Muscle of back (tissue), 11 donors: Measurements from ENCODE around the gene FAM107B. TPM values are rescaled to one million over a fixed set of nuclear protein-coding genes. Genes with fewer than 3 reads are reported as not detected.
"Not testable (repeated sequence)": the region's sequence is repeated elsewhere in the genome, so short reads cannot be mapped to it uniquely, and the experiment has no call there.

ENCODE experiments used
- DNase-seq, 3 donors: peaks; one replicate each; pipeline versions ENCODE4 v3.0.0 to v3.0.0-alpha.2; 2013
- polyA plus RNA-seq, 10 donors: library from polyadenylated mRNA; unstranded; fragments of 120-200 nt; gene quantifications; one replicate each; pipeline ENCODE4 v1.2.1, GENCODE V29; 2013; ENCODE audit not compliant: insufficient read length in 10 of 10

Gene FAM107B
- polyA plus RNA-seq, 10 donors: 17.8 to 30.9 (median 23.3) TPM

DNA sequence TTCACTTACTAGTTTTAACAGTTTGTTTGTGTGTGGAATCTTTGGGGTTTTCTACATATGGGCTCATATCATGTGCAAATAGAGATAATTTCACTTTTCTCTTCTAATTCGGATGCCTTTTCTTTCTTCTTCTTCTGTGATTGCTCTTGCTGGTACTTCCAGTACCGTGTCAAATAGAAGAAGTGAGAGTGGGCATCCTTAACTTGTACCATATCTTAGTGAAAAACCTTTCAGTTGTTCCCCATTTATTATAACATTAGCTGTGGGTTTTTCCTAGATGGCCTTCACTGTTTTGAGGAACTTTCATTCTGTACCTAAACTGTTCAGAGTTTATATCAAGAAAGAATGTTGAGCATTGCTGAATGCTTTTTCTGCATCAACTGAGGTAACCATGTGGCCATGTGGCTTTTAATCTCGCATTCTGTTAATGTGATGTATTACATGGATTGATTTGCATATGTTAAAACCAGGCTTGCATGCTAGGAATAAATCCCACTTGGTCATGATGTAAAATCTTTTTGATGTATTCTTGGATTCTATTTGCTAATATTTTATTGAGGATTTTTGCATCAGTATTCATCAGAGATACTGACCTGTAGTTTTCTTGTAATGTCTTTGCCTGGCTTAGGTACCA is 78.7 kb downstream of the FAM107B start:
- DNase-seq: no peak

DNA sequence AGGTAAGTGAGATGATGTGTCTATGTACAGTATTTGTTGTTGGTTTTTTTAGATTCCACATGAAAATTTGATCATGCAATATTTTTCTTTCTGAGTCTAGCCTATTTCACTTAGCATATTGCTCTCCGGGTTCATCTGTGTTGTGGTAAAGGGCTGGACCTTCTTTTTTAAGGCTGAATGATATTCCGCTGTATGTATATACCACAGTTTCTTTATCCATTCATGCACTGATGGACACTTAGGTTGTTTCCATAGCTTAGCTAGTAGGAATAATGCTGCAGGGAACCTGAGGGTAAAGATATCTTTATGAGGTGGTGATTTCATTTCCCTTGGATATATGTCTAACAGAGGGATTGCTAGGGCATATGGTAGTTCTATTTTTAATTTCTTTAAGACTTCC is 80.8 kb downstream of the FAM107B start:
- no peak for DNase-seq

DNA sequence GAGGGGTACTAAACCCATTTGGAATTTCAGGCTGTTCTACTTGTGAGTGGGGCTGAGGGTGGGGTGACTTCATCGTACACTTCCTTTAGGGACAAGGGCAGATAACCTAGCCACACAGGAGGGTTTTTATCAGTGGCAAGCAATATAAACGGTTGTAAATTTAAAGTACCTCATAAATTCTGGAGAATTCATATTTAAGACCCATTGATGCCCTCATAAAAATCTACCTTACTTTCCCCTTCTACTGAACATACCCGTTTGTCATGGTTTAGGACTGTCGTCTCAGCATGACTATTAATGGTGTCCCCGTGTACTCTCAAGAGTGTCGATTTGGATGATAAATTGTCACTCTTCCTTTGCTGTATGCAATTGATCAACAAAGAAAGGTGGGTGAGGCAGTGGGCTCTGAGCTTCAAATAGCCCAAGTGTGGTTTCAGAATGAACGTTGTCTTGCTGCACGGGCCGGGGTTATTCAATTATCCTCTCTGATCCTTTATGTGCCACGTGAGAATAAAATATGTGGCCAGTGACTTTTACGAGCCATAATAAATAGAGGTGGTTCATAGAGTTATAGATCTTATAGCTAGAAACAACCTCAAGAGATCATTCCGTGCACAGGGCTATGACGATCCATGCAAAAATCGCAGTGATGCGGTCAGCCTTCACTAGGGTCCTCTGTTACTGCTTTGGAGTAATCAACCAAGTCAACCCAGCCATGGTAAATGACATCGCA is 82.2 kb downstream of the FAM107B start:
- DNase-seq: no peak

DNA sequence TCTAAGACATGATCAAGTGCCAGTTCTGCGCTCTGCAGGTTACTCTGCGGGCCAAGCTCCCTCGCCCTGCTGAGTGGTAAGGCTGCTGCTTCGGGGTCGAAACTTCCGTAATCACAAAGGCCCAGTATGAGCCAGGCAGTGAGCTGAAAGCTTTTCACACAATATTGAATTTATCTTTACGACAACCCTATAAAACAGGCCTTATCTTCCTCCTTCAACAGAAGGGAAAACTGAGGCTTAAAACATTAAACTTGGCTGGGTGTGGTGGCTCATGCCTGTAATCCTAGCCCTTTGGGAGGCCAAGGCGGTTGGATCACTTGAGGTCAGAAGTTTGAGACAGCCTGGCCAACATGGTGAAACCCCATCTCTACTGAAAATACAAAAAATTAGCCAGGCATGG is 83.3 kb downstream of the FAM107B start:
- no peak for DNase-seq

DNA sequence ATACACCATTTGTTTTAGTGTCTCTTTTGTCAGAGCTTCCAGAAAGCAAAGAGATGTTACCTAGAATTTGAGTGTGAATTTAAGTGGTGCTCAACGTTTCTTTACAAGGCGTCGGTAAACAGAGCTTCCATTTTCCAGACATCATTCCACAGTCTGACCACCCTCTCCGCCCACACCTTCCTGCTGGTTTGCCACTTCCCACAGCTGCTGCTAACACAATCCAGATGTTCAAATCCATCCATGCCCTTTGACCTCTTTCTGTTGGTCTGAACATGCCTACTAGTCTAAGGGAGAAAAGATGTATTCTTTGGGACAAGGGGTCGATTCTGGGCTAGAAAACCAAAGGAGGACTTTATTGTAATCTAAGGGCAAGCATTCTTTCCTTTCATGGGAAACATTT is 86.1 kb downstream of the FAM107B start:
- no peak for DNase-seq

DNA sequence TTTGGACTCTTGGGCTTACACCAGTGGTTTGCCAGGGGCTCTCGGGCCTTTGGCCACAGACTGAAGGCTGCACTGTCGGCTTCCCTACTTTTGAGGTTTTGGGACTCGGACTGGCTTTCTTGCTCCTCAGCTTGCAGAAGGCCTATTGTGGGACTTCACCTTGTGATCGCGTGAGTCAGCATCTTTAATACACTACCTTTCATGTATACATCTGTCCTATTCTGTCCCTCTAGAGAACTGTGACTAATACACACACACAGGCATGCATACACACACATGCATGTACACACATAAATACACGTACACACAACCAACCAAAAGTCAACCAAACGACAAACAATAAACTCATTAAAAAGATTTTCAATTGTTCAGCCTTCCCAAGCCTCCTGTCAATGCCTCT is 86.5 kb downstream of the FAM107B start:
- DNase-seq: not testable (repeated sequence)

DNA sequence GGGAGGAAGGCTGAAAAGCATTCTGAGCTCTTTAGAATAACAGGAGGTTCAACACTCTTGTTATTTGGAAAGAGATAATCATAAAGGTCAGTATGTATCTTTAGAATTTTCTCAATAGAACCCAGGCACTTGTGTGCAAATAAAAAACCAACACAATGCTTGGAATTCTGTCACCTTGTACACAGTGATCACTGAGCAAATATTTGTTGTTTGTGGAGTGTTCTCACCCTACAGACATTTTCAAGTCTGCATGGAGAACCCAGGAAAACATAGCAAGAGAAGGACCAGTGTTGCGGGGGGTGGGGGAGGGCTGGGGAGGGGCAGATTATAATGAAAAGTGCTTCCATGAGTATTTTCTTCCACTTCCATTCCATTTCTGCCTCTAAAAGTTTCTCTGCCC is 87.4 kb downstream of the FAM107B start:
- no peak for DNase-seq

DNA sequence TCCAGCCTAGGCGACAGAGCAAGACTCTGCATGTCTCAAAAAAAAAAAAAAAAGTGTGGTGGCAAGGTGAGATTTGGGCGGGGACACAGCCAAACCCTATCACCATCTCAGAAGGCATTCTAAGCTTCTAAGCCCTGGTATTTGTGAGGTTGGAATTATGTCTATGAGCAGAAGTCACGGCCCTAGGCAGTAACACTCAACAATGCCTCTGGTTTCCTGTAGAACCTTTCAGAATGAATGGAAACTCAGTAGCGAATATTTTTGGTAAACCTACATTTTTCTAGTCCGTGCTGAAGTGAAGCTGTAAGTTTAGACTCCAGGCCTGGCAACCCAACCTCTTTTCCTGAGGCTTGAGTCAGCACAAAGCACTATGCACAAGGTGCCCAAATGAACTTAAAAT is 88.3 kb downstream of the FAM107B start:
- DNase-seq: no peak

DNA sequence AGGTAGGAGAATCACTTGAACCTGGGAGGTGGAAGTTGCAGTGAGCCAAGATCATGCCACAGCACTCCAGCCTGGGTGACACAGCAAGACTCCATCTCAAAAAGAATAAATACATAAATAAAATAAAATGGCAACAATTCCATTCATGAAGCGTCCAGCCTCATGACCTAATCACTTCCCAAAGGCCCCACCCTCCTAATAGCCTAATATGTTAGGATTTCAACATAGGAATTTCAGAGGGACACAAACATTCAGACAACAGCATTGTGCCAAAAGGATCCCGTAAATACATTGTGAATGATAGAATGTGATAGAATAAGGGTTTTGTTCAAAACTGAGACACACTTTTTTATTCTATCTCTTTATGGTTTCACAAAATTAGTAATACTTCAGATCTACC is 90.3 kb downstream of the FAM107B start:
- no peak for DNase-seq

DNA sequence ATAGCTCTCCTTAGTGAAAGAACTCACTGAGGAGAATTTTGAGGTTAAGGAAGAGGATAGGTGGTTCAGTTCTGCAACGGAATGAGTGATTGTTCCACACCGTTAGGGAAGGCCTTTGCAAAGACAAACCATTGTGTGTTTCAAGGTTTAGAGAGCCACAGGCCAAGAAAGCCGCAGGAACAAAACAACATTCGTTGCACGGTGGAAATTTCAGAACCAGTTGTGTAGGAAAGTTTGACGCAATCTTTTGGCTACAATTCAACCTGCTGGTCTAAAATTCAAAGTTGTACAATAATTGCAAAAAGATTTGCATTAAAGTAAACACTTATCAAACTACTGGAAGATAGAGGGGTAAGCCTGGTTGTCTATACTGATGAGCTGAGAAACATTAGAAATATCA is 91.4 kb downstream of the FAM107B start:
- no peak for DNase-seq

DNA sequence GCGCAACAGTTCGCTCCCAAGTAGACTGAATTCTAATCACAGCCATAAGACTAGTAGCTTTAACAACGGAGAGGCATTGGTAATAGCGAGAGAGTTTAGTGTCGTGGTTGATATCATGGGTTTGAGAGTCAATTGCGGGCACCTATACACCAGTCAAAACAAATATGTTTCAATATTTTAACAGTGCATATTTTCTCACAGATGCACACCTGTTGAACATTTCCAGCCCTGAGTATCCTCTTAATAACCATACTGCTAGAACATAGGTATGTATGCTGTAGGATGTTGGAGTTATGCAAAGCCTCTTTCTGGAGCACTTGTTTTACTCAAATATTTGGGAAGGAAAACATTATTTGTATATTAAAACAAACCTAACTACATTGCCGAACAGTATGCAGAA is 92.9 kb downstream of the FAM107B start:
- no peak for DNase-seq

DNA sequence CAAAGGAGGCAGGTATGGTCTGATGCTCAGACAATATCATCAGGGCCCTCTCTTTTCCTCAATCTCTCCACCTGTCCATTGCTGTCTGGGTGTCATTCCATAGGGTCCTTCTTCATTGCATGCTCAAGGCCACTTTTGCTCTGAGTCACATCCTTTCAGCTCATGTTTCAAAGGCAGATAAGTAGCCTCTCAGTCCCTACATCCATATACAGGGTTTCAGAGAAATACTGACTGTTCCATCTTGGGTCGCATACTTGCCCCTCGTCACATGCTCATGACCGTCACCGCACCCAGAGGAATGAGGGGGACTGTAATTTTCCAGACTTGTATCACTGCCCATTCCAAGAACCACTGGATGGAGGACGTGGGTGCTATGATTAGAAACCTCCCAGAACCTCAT is 93.4 kb downstream of the FAM107B start:
- no peak for DNase-seq

DNA sequence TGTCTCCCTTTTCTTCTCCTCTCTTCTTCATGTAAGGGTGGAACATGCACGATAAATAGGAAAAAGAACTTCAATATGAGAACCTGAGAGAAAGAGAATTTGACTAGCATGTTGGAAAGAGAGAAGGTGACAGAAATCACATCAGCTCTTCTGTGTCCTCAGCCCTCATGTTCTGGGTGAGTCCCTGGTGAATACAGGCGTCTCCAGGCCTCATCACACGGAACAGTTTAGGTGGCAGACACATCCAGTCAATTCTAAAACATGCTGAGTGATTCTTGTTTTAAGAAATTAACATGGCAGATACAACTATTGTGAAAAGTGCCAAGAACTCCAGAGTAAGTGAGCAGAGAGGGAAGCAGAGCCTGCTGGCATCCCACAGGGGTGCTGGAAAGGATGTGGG is 96.1 kb downstream of the FAM107B start:
- no peak for DNase-seq

DNA sequence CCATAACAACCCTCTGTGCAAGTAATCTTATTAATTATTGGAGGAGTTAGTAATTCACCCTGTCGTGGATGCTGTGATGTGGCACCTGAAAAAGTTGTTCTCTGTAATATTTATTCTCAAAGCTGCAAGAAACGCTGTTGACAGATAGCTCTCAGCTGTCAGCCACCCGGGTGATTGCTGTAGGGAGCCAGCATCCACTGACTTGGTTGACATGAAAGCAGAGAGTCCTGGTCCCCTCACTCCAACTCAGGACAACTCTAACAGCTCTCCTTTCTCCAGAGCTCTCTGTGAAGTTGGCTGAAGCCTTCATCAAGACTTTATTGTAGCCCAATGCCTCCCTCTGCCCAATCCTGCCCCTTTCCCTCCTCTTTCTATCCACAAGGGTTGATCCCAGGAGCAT is 98.0 kb downstream of the FAM107B start:
- DNase-seq: no peak

DNA sequence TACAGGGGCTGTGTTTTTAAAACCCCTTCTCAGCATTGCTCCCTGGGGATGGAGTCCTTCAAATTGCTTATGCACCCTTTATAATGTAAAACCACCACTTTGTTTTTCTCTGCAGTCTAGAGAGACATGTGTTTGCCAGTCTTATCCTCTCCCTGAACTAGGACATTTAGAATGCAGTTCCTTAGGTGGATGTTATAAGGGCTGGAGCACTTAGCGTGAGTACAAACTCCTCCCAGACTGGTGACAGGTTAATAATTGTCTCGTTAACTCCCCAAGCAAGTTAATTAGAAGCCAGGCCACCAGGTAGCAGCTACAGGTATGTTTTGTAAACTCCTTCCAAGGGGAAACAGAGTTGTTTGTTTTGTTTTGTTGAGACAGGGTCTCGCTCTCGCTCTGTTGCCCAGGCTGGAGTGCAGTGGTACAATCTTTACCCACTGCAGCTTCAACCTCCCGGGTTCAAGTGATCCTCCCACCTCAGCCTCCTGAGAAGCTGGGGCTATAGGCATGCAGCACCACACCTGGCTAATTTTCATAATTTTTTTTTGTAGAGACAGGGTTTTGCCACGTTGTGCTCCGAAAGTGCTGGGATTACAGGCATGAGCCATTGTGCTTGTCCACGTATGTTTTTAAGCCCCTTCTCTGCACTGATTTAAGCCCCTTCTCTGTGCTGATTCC is 100.2 kb downstream of the FAM107B start:
- DNase-seq: no peak

DNA sequence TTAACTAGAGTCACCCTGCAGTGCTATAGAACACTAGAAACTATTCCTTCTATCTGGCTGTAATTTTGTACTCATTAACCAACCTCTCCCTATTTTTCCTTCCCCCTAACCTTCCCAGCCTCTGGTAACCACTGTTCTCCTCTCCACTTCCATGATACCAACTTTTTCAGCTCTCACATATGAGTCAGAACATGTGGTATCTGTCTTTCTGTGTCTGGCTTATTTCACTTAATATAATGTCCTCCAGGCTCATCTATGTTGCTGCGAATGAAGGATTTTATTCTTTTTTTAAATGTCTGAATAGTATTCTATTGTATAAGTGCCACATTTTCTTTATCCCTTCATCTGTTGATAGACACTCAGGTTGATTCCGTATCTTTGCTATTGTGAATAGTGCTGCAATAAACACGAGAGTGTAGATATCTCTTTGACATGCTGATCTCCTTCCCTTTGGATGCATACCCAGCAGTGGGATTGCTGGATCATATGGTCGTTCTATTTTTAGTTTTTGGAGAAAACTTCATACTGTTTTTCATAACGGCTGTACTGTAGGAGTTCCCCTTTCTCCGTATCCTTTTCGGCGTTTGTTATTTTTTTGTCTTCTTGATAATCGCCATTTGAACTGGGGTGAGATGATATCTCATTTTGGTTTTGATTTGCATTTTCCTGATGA is 101.4 kb downstream of the FAM107B start:
- peak in 1 of 3 donors; percentile 52 for DNase-seq

DNA sequence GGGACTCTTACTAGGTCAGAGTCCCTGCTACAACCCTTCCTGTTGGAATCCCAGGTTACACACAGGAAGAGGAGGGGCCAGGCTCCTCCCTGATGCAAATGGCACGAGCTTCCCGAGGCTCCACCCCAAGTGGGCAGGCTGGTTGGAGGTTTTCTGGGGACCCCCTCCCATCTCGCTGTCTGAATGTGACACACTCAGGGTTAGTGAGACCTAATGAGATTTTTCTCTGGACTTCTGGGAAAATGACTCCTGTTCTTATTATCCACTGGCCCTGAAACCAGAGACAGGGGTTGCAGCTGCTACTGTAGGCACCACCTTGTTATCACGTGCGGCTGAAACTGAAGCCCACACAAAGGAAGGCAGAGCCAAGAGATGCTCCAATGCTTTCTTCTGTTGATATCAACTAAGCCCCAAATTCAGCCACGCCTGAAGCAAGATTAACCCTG is 103.3 kb downstream of the FAM107B start:
- DNase-seq: no peak

DNA sequence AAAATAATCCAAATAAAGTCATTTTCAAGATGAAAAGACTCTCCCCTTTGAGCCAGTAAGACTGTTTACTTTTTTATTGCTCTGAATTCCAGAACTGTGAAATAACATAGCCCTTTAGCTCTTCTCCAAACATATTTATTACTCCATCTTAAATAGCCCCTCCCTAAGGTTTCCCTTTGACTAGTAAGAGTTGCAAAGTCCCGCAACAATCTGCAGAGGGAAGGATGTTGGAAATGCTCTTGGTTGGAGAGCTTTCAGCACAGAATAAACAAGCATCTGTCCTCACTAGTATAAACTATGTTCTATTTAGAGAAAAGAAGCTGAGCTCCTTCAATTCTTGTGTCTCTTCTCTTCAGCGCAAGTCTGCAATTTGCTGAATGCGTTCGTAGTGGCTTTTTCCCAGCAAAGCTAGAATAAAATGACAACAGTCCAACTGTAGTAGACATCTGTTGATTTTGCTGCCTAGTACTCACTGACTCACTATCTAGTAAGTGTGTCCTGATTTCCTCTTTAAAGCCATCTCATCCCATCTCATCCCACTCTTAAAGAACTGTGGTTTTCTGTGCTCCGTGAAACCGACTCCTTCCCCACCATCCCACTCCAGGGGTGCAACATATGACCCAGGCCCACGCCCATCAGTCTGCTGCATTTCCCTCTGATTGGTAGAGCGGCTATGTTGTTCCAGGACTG is 104.0 kb downstream of the FAM107B start:
- peak; percentile 48 to 80 (median 62) for DNase-seq

DNA sequence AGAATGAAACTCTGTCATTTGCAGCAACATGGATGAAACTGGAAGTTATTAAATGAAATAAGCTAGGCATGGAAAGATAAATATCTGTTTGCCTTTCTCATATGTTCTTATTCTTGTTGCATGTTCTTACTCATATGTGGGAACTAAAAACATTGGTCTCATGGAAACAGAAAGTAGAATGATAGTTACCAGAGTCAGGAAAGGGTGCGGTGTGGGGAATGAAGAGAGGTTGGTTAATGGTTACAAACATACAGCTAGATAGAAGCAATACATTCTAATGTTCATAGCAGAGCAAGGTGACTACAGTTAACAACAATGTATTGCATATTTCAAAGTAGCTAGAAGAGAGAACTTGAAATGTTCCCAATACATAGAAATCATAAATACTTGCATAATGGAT is 105.1 kb downstream of the FAM107B start:
- no peak for DNase-seq

DNA sequence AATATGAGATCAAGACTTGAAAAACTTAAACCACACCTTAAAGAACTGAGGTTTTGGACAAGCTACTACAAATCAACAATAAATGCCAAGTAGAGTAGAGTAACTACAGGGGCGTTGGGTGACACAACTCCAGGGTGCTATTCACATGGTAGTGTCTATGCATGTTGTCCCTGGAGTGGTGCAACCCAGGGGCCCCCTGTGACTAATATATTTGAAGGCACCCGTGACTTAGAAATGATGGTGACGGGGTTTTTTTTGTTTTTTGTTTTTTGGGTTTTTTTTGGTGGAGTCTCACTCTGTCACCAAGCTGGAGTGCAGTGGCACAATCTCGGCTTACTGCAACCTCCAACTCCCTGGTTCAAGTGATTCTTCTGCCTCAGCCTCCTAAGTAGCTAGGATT is 106.9 kb downstream of the FAM107B start:
- no peak for DNase-seq

DNA sequence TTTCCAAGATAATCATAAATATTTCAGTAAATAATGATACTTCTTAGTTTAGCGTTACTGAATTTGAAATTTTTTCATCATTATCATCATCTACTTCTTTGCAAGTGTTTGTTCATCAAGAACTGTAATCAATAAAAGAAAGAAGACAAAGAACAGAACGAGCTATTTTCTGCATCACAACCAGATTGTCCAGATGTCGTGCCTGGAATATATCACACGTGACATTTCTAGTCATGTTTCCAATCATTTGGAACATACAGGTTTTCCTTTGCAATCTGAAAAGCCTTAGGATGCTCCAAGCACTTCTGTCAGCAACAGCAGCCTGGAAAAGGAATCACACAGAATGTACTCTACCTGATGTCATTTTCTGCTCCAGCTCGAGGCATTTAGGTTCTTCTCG is 107.4 kb downstream of the FAM107B start:
- DNase-seq: no peak
